ENCODE measurements around the gene RALGPS2. TPM values are rescaled to one million over a fixed set of nuclear protein-coding genes. Genes with fewer than 3 reads are reported as not detected.

RALGPS2 gene
- total RNA-seq, 1 donor from 2014 or later = 207 TPM

- no peak for TF ChIP-seq CTCF (IDR thresholded peaks at IDR 0.05)
- peaks cover 19% of the 10 kb centered on the region for H3K4me1 Mint-ChIP-seq
- POLR2A ChIA-PET = no interaction called here
- H3K9me3 Mint-ChIP-seq = peaks cover 3% of the 10 kb centered on the region
- intact Hi-C loops (cut with micrococcal nuclease) = no loop called here
- ATAC-seq (ENCODE audit: low read depth) = no peak
- H3K36me3 Mint-ChIP-seq (ENCODE audit: low read depth) = peaks cover 80% of the 10 kb centered on the region
- H3K27me3 Mint-ChIP-seq = no peaks in the 10 kb centered on the region
- peak overlapping the region; percentile 72 for H3K27ac Mint-ChIP-seq
- CTCF ChIA-PET = interaction anchor here (0.7 kb wide), 1 partner anchor 104 kb away, joined by 3 read pairs; no protein-coding TSS in a partner anchor
- H3K4me3 Mint-ChIP-seq = no peak overlapping the region
- DNase-seq = no peak
Observed at GRCh38 chr1:178898401-178898800, 173.4 kb downstream of the RALGPS2 start.

GRCh38 chr1:178899402-178899801 lies 174.4 kb downstream of the RALGPS2 start:
- CTCF ChIA-PET = interaction anchor here (1.5 kb wide), 1 partner anchor 104 kb away, joined by 6 read pairs; no protein-coding TSS in a partner anchor
- no peak for TF ChIP-seq CTCF (IDR thresholded peaks at IDR 0.05)
- Mint-ChIP-seq H3K4me3 (no peak overlapping the region), H3K9me3 (peaks cover 3% of the 10 kb centered on the region), H3K27me3 (no peaks in the 10 kb centered on the region), H3K4me1 (peaks cover 23% of the 10 kb centered on the region), H3K27ac (peak overlapping the region; percentile 85), H3K36me3 (ENCODE audit: low read depth) (peaks cover 83% of the 10 kb centered on the region)
- intact Hi-C loops (cut with micrococcal nuclease) = no loop called here
- DNase-seq = no peak
- POLR2A ChIA-PET = no interaction called here
- no peak for ATAC-seq (ENCODE audit: low read depth)

GRCh38 chr1:178901482-178902125 lies 176.6 kb downstream of the RALGPS2 start:
- Mint-ChIP-seq H3K36me3 (ENCODE audit: low read depth) (peaks cover 83% of the 10 kb centered on the region), H3K9me3 (no peaks in the 10 kb centered on the region), H3K27me3 (no peaks in the 10 kb centered on the region), H3K4me1 (peaks cover 23% of the 10 kb centered on the region), H3K4me3 (no peak overlapping the region), H3K27ac (peak overlapping the region; percentile 36)
- POLR2A ChIA-PET = interaction anchor here (1.4 kb wide), 1 partner anchor 12 kb away, joined by 3 read pairs; no protein-coding TSS in a partner anchor
- TF ChIP-seq CTCF (IDR thresholded peaks at IDR 0.05) = no peak
- ATAC-seq (ENCODE audit: low read depth) (no peak), DNase-seq (no peak)
- intact Hi-C loops (cut with micrococcal nuclease) = loop anchor here (5.0 kb wide), 1 partner anchor 44 kb away; no protein-coding TSS in a partner anchor
- CTCF ChIA-PET = no interaction called here

GRCh38 chr1:178908358-178908757 lies 183.3 kb downstream of the RALGPS2 start:
- Mint-ChIP-seq H3K27me3 (no peaks in the 10 kb centered on the region), H3K9me3 (peaks cover 15% of the 10 kb centered on the region), H3K4me3 (no peak overlapping the region), H3K36me3 (ENCODE audit: low read depth) (peaks cover 92% of the 10 kb centered on the region), H3K27ac (peak overlapping the region; percentile 46), H3K4me1 (peaks cover 42% of the 10 kb centered on the region)
- ChIA-PET CTCF (no interaction called here), POLR2A (interaction anchor here (0.9 kb wide), 1 partner anchor 303 kb away, joined by 5 read pairs; no protein-coding TSS in a partner anchor)
- TF ChIP-seq CTCF (IDR thresholded peaks at IDR 0.05) = no peak
- DNase-seq = no peak
- intact Hi-C loops (cut with micrococcal nuclease) = loop anchor here (5.0 kb wide), 1 partner anchor 36 kb away; the partner anchor contains the start of gene ANGPTL1
- no peak for ATAC-seq (ENCODE audit: low read depth)

GRCh38 chr1:178910023-178910422 lies 185.0 kb downstream of the RALGPS2 start:
- Mint-ChIP-seq H3K4me3 (peak overlapping the region; percentile 5), H3K27me3 (no peaks in the 10 kb centered on the region), H3K4me1 (peaks cover 54% of the 10 kb centered on the region), H3K9me3 (peaks cover 15% of the 10 kb centered on the region), H3K27ac (peak overlapping the region; percentile 85), H3K36me3 (ENCODE audit: low read depth) (peaks cover 92% of the 10 kb centered on the region)
- DNase-seq = no peak
- no peak for TF ChIP-seq CTCF (IDR thresholded peaks at IDR 0.05)
- ATAC-seq (ENCODE audit: low read depth) = no peak
- intact Hi-C loops (cut with micrococcal nuclease) = loop anchor here (1.0 kb wide), 1 partner anchor 11 kb away; no protein-coding TSS in a partner anchor
- CTCF ChIA-PET = no interaction called here
- POLR2A ChIA-PET = interaction anchor here (0.6 to 1.4 kb wide), 3 partner anchors 19 to 226 kb away, joined by 4 to 9 read pairs (median 6); no protein-coding TSS in a partner anchor
